GM18868 (cell line): ENCODE measurements around the gene IMPG2.

Experiments
- ATAC-seq: cut with Tn5 transposase; IDR thresholded peaks from one replicate; pipeline ENCODE4 v1.9.1; 2021; ENCODE audit warnings: mild to moderate bottlenecking, moderate library complexity; ENCODE audit not compliant: unreplicated experiment

The IMPG2 gene

GRCh38 chr3:101189176-101189575, 131.2 kb downstream of the IMPG2 start:
- no peak for ATAC-seq

GRCh38 chr3:101185341-101185740, 135.0 kb downstream of the IMPG2 start:
- ATAC-seq: no peak

GRCh38 chr3:101184111-101184510, 136.3 kb downstream of the IMPG2 start:
- ATAC-seq: no peak

- no peak for ATAC-seq
These were observed 137.2 kb downstream of the IMPG2 start for GRCh38 chr3:101183151-101183550.

- no peak for ATAC-seq
These were observed 137.6 kb downstream of the IMPG2 start for GRCh38 chr3:101182734-101183133.

- ATAC-seq: no peak
These were observed 138.6 kb downstream of the IMPG2 start for GRCh38 chr3:101181801-101182200.

- ATAC-seq: no peak
These were observed 140.7 kb downstream of the IMPG2 start for GRCh38 chr3:101179637-101180036.

GRCh38 chr3:101177577-101177976, 142.8 kb downstream of the IMPG2 start:
- no peak for ATAC-seq
